Endodermal cell (in vitro differentiated cells): ENCODE results near the gene RNF212B. TPM values are rescaled to one million over a fixed set of nuclear protein-coding genes. Genes with fewer than 3 reads are reported as not detected.
A peak's percentile ranks its signal among the peaks of the same experiment; 100 is the strongest.
"Not testable (repeated sequence)": the region's sequence is repeated elsewhere in the genome, so short reads cannot be mapped to it uniquely, and the experiment has no call there.

Experiments used
- DNase-seq: peaks from one replicate; pipeline ENCODE4 v3.0.0-alpha.2; 2017
- H3K27ac ChIP-seq: 2 replicates; pipeline ENCODE4 v1.5.1; 2013; ENCODE audit warnings: mild to moderate bottlenecking, low read depth, low read length, moderate library complexity
- H3K27me3 ChIP-seq: 2 replicates; pipeline ENCODE4 v1.6.1; 2013; ENCODE audit warnings: mild to moderate bottlenecking, low read length, moderate library complexity; ENCODE audit not compliant: insufficient read depth, control insufficient read depth, poor library complexity, severe bottlenecking
- H3K36me3 ChIP-seq: 2 replicates; pipeline ENCODE4 v1.7.0; 2013; ENCODE audit warnings: mild to moderate bottlenecking, low read length, moderate library complexity; ENCODE audit not compliant: control insufficient read depth, insufficient read depth
- H3K4me1 ChIP-seq: one replicate; pipeline ENCODE4 v1.7.0; 2013; ENCODE audit warnings: low read length; ENCODE audit not compliant: control insufficient read depth, insufficient read depth
- H3K4me3 ChIP-seq: 2 replicates; pipeline ENCODE4 v1.5.1; 2013; ENCODE audit warnings: mild to moderate bottlenecking, low read length, moderate library complexity
- H3K9ac ChIP-seq: 2 replicates; pipeline ENCODE4 v1.6.1; 2013; ENCODE audit warnings: mild to moderate bottlenecking, low read length, moderate library complexity; ENCODE audit not compliant: poor library complexity, severe bottlenecking; ENCODE audit errors: extremely low read depth
- H3K9me3 ChIP-seq: 2 replicates; pipeline ENCODE4 v1.6.1; 2013; ENCODE audit warnings: mild to moderate bottlenecking, low read length, moderate library complexity; ENCODE audit not compliant: control insufficient read depth
- H3K27ac Mint-ChIP-seq: 2 replicates; pipeline ENCODE4 v1.8.0; 2020; ENCODE audit warnings: mixed read lengths
- H3K27me3 Mint-ChIP-seq: 2 replicates; pipeline ENCODE4 v1.8.0; 2021; ENCODE audit warnings: mild to moderate bottlenecking, mixed read lengths; ENCODE audit not compliant: insufficient read depth
- H3K36me3 Mint-ChIP-seq: 2 replicates; pipeline ENCODE4 v1.8.0; 2020; ENCODE audit warnings: low read depth, mixed read lengths
- H3K4me1 Mint-ChIP-seq: 2 replicates; pipeline ENCODE4 v1.8.0; 2020; ENCODE audit warnings: mixed read lengths
- H3K4me3 Mint-ChIP-seq: 2 replicates; pipeline ENCODE4 v1.8.0; 2020; ENCODE audit warnings: mild to moderate bottlenecking, moderate library complexity, mixed read lengths
- H3K9me3 Mint-ChIP-seq: 2 replicates; pipeline ENCODE4 v1.8.0; 2020; ENCODE audit warnings: mild to moderate bottlenecking, mixed read lengths
- WGBS, 2 experiments: methylation state at CpG; one replicate each; pipeline versions ENCODE4 v1.1.5 to v1.1.7; 2013; ENCODE audit warnings: missing lambda C conversion rate in 2 of 2, mixed read lengths in 1 of 2; ENCODE audit not compliant: insufficient coverage in 1 of 2, insufficient read length in 1 of 2; 5-methylcytosine and 5-hydroxymethylcytosine counted together
- total RNA-seq, 2 donors: library from RNA; stranded (reverse); fragmentation: NEBNext Ultra II Directional in 1 of 2; extraction: Animal tissue kit (Norgen Biotek cat#: 25700) in 1 of 2; gene quantifications; 2 replicates in 1 of 2; 3 replicates in 1 of 2; pipeline ENCODE4 v1.2.1, GENCODE V29; 2021
- TF ChIP-seq, protein P1 (sequence below): fragments of 200-600 bp; sonication (generic); conservative IDR thresholded peaks from 2 replicates; pipeline ENCODE4 v1.5.0; 2021; ENCODE audit warnings: antibody characterized with exemption, mild to moderate bottlenecking

Gene RNF212B
- total RNA-seq, 2 donors from 2014 or later: not detected

GRCh38 chr14:23252420-23253333 is 14.9 kb downstream of the RNF212B start:
- WGBS, 2 experiments: 52 to 69% methylated on average over 2 to 4 of the region's 4 CpGs
- no peaks in the 10 kb centered on the region for H3K9me3 Mint-ChIP-seq
- Histone ChIP-seq H3K27me3 (no peaks in the 10 kb centered on the region), H3K36me3 (no peaks in the 10 kb centered on the region), H3K4me3 (no peak overlapping the region), H3K27ac (no peak overlapping the region), H3K4me1 (no peaks in the 10 kb centered on the region), H3K9ac (no peak overlapping the region), H3K9me3 (no peaks in the 10 kb centered on the region)
- H3K4me3 Mint-ChIP-seq: no peak overlapping the region
- peaks cover 4% of the 10 kb centered on the region for H3K4me1 Mint-ChIP-seq
- no peaks in the 10 kb centered on the region for H3K27me3 Mint-ChIP-seq
- DNase-seq: peak; percentile 60
- H3K27ac Mint-ChIP-seq: peak overlapping the region; percentile 29
- TF ChIP-seq, protein P1, sequence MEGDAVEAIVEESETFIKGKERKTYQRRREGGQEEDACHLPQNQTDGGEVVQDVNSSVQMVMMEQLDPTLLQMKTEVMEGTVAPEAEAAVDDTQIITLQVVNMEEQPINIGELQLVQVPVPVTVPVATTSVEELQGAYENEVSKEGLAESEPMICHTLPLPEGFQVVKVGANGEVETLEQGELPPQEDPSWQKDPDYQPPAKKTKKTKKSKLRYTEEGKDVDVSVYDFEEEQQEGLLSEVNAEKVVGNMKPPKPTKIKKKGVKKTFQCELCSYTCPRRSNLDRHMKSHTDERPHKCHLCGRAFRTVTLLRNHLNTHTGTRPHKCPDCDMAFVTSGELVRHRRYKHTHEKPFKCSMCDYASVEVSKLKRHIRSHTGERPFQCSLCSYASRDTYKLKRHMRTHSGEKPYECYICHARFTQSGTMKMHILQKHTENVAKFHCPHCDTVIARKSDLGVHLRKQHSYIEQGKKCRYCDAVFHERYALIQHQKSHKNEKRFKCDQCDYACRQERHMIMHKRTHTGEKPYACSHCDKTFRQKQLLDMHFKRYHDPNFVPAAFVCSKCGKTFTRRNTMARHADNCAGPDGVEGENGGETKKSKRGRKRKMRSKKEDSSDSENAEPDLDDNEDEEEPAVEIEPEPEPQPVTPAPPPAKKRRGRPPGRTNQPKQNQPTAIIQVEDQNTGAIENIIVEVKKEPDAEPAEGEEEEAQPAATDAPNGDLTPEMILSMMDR: no peak
- H3K36me3 Mint-ChIP-seq: no peaks in the 10 kb centered on the region

- TF ChIP-seq, protein P1: no peak
- H3K4me3 Mint-ChIP-seq: no peak overlapping the region
- H3K27ac Mint-ChIP-seq: no peak overlapping the region
- H3K27ac ChIP-seq: no peak overlapping the region
- no peaks in the 10 kb centered on the region for H3K9me3 Mint-ChIP-seq
- H3K4me1 Mint-ChIP-seq: peaks cover 18% of the 10 kb centered on the region
- peaks cover 11% of the 10 kb centered on the region for H3K27me3 Mint-ChIP-seq
- H3K4me3 ChIP-seq: no peak overlapping the region
- WGBS, 2 experiments: 94 to 98% methylated on average over 5 of the region's 5 CpGs
- no peaks in the 10 kb centered on the region for H3K36me3 ChIP-seq
- H3K36me3 Mint-ChIP-seq: no peaks in the 10 kb centered on the region
- H3K9ac ChIP-seq: no peak overlapping the region
- peaks cover 13% of the 10 kb centered on the region for H3K27me3 ChIP-seq
- no peaks in the 10 kb centered on the region for H3K4me1 ChIP-seq
- no peak for DNase-seq
- no peaks in the 10 kb centered on the region for H3K9me3 ChIP-seq
Observed at GRCh38 chr14:23258256-23258655, 20.5 kb downstream of the RNF212B start.

DNA sequence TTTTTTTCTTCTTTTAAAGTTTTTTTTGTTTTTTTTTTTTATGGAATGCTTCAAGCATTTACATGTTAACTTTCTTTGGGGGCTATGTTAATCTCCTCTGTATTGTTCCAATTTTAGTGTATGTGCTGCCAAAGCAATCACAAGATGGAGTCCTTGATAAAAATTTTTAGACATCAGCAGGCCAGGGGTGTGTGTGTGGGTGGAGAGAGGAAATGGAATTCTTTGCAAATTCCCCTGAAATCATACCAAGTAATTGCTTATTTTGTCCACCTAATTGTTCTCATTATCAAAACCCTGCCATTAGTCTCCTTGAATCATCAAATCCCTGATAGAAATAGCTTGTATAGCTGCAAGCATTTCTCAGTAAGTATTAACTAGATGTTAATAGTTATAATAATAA is 21.7 kb downstream of the RNF212B start:
- TF ChIP-seq, protein P1: no peak
- no peaks in the 10 kb centered on the region for H3K36me3 ChIP-seq
- Mint-ChIP-seq H3K27ac (no peak overlapping the region), H3K36me3 (no peaks in the 10 kb centered on the region), H3K27me3 (peaks cover 19% of the 10 kb centered on the region), H3K4me3 (no peak overlapping the region), H3K4me1 (peaks cover 18% of the 10 kb centered on the region), H3K9me3 (no peaks in the 10 kb centered on the region)
- H3K27me3 ChIP-seq: peaks cover 25% of the 10 kb centered on the region
- no peaks in the 10 kb centered on the region for H3K9me3 ChIP-seq
- H3K4me1 ChIP-seq: no peaks in the 10 kb centered on the region
- DNase-seq: no peak
- no peak overlapping the region for H3K27ac ChIP-seq
- H3K9ac ChIP-seq: no peak overlapping the region
- H3K4me3 ChIP-seq: no peak overlapping the region

- H3K4me1 Mint-ChIP-seq: peaks cover 17% of the 10 kb centered on the region
- H3K9me3 Mint-ChIP-seq, H3K36me3 ChIP-seq, H3K36me3 Mint-ChIP-seq, H3K9me3 ChIP-seq, H3K27ac ChIP-seq, DNase-seq, H3K9ac ChIP-seq, H3K4me1 ChIP-seq, H3K4me3 Mint-ChIP-seq: not testable (repeated sequence)
- Histone ChIP-seq H3K27me3 (peaks cover 27% of the 10 kb centered on the region), H3K4me3 (peak overlapping the region; percentile 24)
- H3K27me3 Mint-ChIP-seq: peaks cover 25% of the 10 kb centered on the region
- 93 to 95% methylated on average over 8 of the region's 8 CpGs for WGBS, 2 experiments
- H3K27ac Mint-ChIP-seq: peak overlapping the region; percentile 34
Observed at GRCh38 chr14:23260849-23261248, 23.1 kb downstream of the RNF212B start.
